HEK293 (cell line): ENCODE results near the gene PICALM.

ENCODE experiments used
- CTCF ChIA-PET: fragments of 350-600 bp; formaldehyde crosslinking; extraction: SDS; loops from one replicate; lab custom pipeline; 2021; ENCODE audit warnings: antibody characterized with exemption; lab: Yijun Ruan, JAX
- POLR2A ChIA-PET: fragments of 300-600 bp; formaldehyde crosslinking; extraction: SDS; loops from one replicate; lab custom pipeline; 2020; ENCODE audit warnings: antibody characterized with exemption, inconsistent platforms; lab: Yijun Ruan, JAX
- H3K27ac ChIP-seq: fragments of 200-500 bp; sonication (Bioruptor generic); 2 replicates; pipeline ENCODE4 v1.5.1; 2014; ENCODE audit warnings: low read depth, low read length, control low read depth, inconsistent platforms; ENCODE audit errors: extremely low read depth
- H3K36me3 ChIP-seq, 2 experiments: fragments of 200-500 bp in 1 of 2; sonication (Bioruptor generic) in 1 of 2; 1 replicate in 1 of 2; 2 replicates in 1 of 2; pipeline ENCODE4 v1.5.1; 2014 to 2017; ENCODE audit warnings: inconsistent platforms in 2 of 2, low read length in 2 of 2; ENCODE audit not compliant: control insufficient read depth in 2 of 2, insufficient read depth in 1 of 2
- H3K4me1 ChIP-seq: fragments of 200-500 bp; sonication (Bioruptor generic); 2 replicates; pipeline ENCODE4 v1.5.1; 2014; ENCODE audit warnings: mild to moderate bottlenecking, low read length, inconsistent platforms; ENCODE audit not compliant: control insufficient read depth, insufficient read depth
- H3K4me3 ChIP-seq: 2 replicates; pipeline ENCODE4 v1.5.1; 2011; ENCODE audit warnings: low read depth, mild to moderate bottlenecking, control low read depth, low read length, moderate library complexity
- H3K9me3 ChIP-seq: fragments of 200-500 bp; sonication (Bioruptor generic); 2 replicates; pipeline ENCODE4 v1.5.1; 2014; ENCODE audit warnings: low read depth, low read length, inconsistent platforms; ENCODE audit not compliant: control insufficient read depth, insufficient read depth
- BCL11A ChIP-seq: fragments of 450-650 bp; formaldehyde crosslinking; IDR thresholded peaks from 2 replicates; pipeline ENCODE4 v1.5.1; 2016; ENCODE audit warnings: low read depth, missing biosample characterization, missing genetic modification characterization
- FEZF1 ChIP-seq: fragments of 450-650 bp; formaldehyde crosslinking; IDR thresholded peaks from 2 replicates; pipeline ENCODE4 v1.5.1; 2016; ENCODE audit warnings: missing biosample characterization, missing genetic modification characterization
- GLI4 ChIP-seq: fragments of 450-650 bp; formaldehyde crosslinking; IDR thresholded peaks from 2 replicates; pipeline ENCODE4 v1.5.1; 2016; ENCODE audit warnings: missing biosample characterization, missing genetic modification characterization
- SALL2 ChIP-seq: fragments of 450-650 bp; formaldehyde crosslinking; IDR thresholded peaks from 2 replicates; pipeline ENCODE4 v1.5.0; 2017; ENCODE audit warnings: missing biosample characterization, mild to moderate bottlenecking, missing genetic modification characterization, borderline replicate concordance
- SP3 ChIP-seq: fragments of 450-650 bp; formaldehyde crosslinking; IDR thresholded peaks from 2 replicates; pipeline ENCODE4 v1.5.1; 2016; ENCODE audit warnings: missing biosample characterization, missing genetic modification characterization
- WT1 ChIP-seq: fragments of 450-650 bp; formaldehyde crosslinking; IDR thresholded peaks from 2 replicates; pipeline ENCODE4 v1.5.1; 2016; ENCODE audit warnings: missing biosample characterization, missing genetic modification characterization
- ZBTB26 ChIP-seq: fragments of 450-650 bp; formaldehyde crosslinking; optimal IDR thresholded peaks from 2 replicates; pipeline ENCODE3; 2016; ENCODE audit warnings: missing biosample characterization, mild to moderate bottlenecking, missing genetic modification characterization
- ZNF10 ChIP-seq: fragments of 450-650 bp; formaldehyde crosslinking; IDR thresholded peaks from 2 replicates; pipeline ENCODE4 v1.5.1; 2017; ENCODE audit warnings: missing biosample characterization, missing genetic modification characterization
- ZNF121 ChIP-seq: fragments of 450-650 bp; formaldehyde crosslinking; IDR thresholded peaks from 2 replicates; pipeline ENCODE4 v1.5.1; 2016; ENCODE audit warnings: missing biosample characterization, missing genetic modification characterization
- ZNF132 ChIP-seq: fragments of 450-650 bp; formaldehyde crosslinking; IDR thresholded peaks from 2 replicates; pipeline ENCODE4 v1.5.1; 2017; ENCODE audit warnings: missing biosample characterization, missing genetic modification characterization, borderline replicate concordance
- ZNF175 ChIP-seq: fragments of 450-650 bp; formaldehyde crosslinking; IDR thresholded peaks from 2 replicates; pipeline ENCODE4 v1.5.1; 2016; ENCODE audit warnings: missing biosample characterization, missing genetic modification characterization
- ZNF2 ChIP-seq: fragments of 450-650 bp; formaldehyde crosslinking; IDR thresholded peaks from 2 replicates; pipeline ENCODE4 v1.5.1; 2016; ENCODE audit warnings: missing biosample characterization, missing genetic modification characterization
- ZNF274 ChIP-seq, 2 experiments: fragments of 200-500 bp in 1 of 2; fragments of 450-650 bp in 1 of 2; sonication (Bioruptor generic) in 1 of 2; formaldehyde crosslinking in 1 of 2; IDR thresholded peaks; 2 replicates each; pipeline versions ENCODE4 v1.5.1 to v1.6.1; 2014 to 2016; ENCODE audit warnings: borderline replicate concordance in 1 of 2, inconsistent platforms in 1 of 2, low read length in 1 of 2, missing biosample characterization in 1 of 2, missing genetic modification characterization in 1 of 2
- ZNF366 ChIP-seq: fragments of 450-650 bp; formaldehyde crosslinking; conservative IDR thresholded peaks from 2 replicates; pipeline ENCODE4 v1.5.1; 2016; ENCODE audit warnings: missing biosample characterization, missing genetic modification characterization
- ZNF391 ChIP-seq: fragments of 450-650 bp; formaldehyde crosslinking; IDR thresholded peaks from 2 replicates; pipeline ENCODE4 v1.5.1; 2016; ENCODE audit warnings: low read depth, missing biosample characterization, missing genetic modification characterization, borderline replicate concordance
- ZNF660 ChIP-seq: fragments of 450-650 bp; IDR thresholded peaks from 2 replicates; pipeline ENCODE4 v1.5.1; 2018; ENCODE audit warnings: missing biosample characterization, mild to moderate bottlenecking, missing genetic modification characterization
- ZNF670 ChIP-seq: fragments of 450-650 bp; formaldehyde crosslinking; IDR thresholded peaks from 2 replicates; pipeline ENCODE4 v1.5.1; 2016; ENCODE audit warnings: missing biosample characterization, missing genetic modification characterization, low read depth
- ZNF677 ChIP-seq: fragments of 450-650 bp; IDR thresholded peaks from 2 replicates; pipeline ENCODE4 v1.5.0; 2018; ENCODE audit warnings: missing biosample characterization, mild to moderate bottlenecking, missing genetic modification characterization, moderate library complexity
- ZNF843 ChIP-seq: fragments of 450-650 bp; formaldehyde crosslinking; IDR thresholded peaks from 2 replicates; pipeline ENCODE4 v1.5.1; 2016; ENCODE audit warnings: missing biosample characterization, missing genetic modification characterization
- TF ChIP-seq, protein P1 (sequence below): fragments of 450-650 bp; formaldehyde crosslinking; IDR thresholded peaks from 2 replicates; pipeline ENCODE4 v1.5.1; 2017; ENCODE audit warnings: missing biosample characterization, missing genetic modification characterization

PICALM gene

GRCh38 chr11:85948884-85949283, 120.0 kb downstream of the PICALM start:
- TF ChIP-seq SP3 (no peak), GLI4 (tag by site-specific recombination) (no peak), FEZF1 (tag by site-specific recombination) (no peak), ZNF121 (tag by site-specific recombination) (no peak), ZNF391 (tag by site-specific recombination) (no peak), ZNF175 (tag by site-specific recombination) (no peak), ZNF670 (tag by site-specific recombination) (no peak)
- ChIA-PET POLR2A (no interaction called here), CTCF (no interaction called here)
- no peaks in the 10 kb centered on the region for H3K9me3 ChIP-seq
- no peak overlapping the region for H3K4me3 ChIP-seq
- H3K36me3 ChIP-seq = peaks cover 0 to 2% of the 10 kb centered on the region in 2 experiments; a peak in 1 of 3 replicates
- H3K27ac ChIP-seq = no peak overlapping the region
- no peaks in the 10 kb centered on the region for H3K4me1 ChIP-seq

- TF ChIP-seq ZNF10 (tag by site-specific recombination) = no peak
- TF ChIP-seq ZNF121 (tag by site-specific recombination) = no peak
- TF ChIP-seq ZNF2 (tag by site-specific recombination) = no peak
- TF ChIP-seq ZBTB26 = no peak
- no peak for TF ChIP-seq ZNF274 (IDR thresholded peaks at IDR 0.05; ENCODE audit: low read length)
- TF ChIP-seq ZNF274 (tag by site-specific recombination; IDR thresholded peaks at IDR 0.05; ENCODE audit: borderline replicate concordance) = no peak
- TF ChIP-seq ZNF843 = no peak
- no peak for TF ChIP-seq ZNF670 (tag by site-specific recombination)
- no peak for TF ChIP-seq ZNF677 (tag by site-specific recombination)
- no peak for TF ChIP-seq ZNF660 (tag by site-specific recombination)
- TF ChIP-seq WT1 = no peak
- no peak for TF ChIP-seq SALL2
- H3K27ac ChIP-seq = no peak overlapping the region
- no peak overlapping the region for H3K4me3 ChIP-seq
- H3K4me1 ChIP-seq = no peaks in the 10 kb centered on the region
- H3K36me3 ChIP-seq = no peaks in the 10 kb centered on the region
- POLR2A ChIA-PET = no interaction called here
- CTCF ChIA-PET = interaction anchor here (0.7 kb wide), 1 partner anchor 283 kb away, joined by 3 read pairs; no protein-coding TSS in a partner anchor
- no peaks in the 10 kb centered on the region for H3K9me3 ChIP-seq
These were observed 121.2 kb downstream of the PICALM start for GRCh38 chr11:85947431-85948272.

- ChIA-PET POLR2A (no interaction called here), CTCF (interaction anchor here (0.6 to 1.2 kb wide), 3 partner anchors 16 to 375 kb away, joined by 3 to 4 read pairs (median 3); no protein-coding TSS in a partner anchor)
- no peaks in the 10 kb centered on the region for H3K36me3 ChIP-seq
- TF ChIP-seq ZNF366 (no peak), ZNF132 (tag by site-specific recombination) (no peak), BCL11A (tag by site-specific recombination) (no peak)
- TF ChIP-seq, protein P1, sequence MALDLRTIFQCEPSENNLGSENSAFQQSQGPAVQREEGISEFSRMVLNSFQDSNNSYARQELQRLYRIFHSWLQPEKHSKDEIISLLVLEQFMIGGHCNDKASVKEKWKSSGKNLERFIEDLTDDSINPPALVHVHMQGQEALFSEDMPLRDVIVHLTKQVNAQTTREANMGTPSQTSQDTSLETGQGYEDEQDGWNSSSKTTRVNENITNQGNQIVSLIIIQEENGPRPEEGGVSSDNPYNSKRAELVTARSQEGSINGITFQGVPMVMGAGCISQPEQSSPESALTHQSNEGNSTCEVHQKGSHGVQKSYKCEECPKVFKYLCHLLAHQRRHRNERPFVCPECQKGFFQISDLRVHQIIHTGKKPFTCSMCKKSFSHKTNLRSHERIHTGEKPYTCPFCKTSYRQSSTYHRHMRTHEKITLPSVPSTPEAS (tag by site-specific recombination) = no peak
- H3K27ac ChIP-seq = no peak overlapping the region
- H3K9me3 ChIP-seq = no peaks in the 10 kb centered on the region
- H3K4me3 ChIP-seq = no peak overlapping the region
- H3K4me1 ChIP-seq = no peaks in the 10 kb centered on the region
These were observed 122.7 kb downstream of the PICALM start for GRCh38 chr11:85946221-85946620.
